ENCODE measurements around the gene MCCC2. TPM values are rescaled to one million over a fixed set of nuclear protein-coding genes. Genes with fewer than 3 reads are reported as not detected.
A peak's percentile ranks its signal among the peaks of the same experiment; 100 is the strongest.

MCCC2 gene
- total and polyA plus RNA-seq, 2 of the 13 experiments (the other 11 are each of a cell fraction or from before 2014, with no cell fraction given) = 44.8 to 83.6 TPM

DNA sequence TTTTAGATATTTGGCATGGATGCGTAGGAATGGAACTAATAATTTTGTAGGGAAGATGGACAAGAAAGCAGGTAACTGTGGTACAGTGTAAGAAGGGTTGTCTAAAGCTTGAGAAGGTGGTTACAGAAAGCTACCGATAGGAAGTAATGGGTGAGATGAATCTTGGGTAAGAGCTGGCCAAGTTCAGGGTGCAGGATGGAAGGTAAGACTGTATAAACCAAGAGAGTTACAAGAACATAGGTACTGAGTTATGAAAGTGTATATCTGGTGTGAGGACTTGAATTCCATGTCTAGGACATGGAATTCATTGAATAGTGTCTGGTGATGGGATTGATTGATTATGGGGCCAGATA is 1.4 kb downstream of the MCCC2 start:
- Histone ChIP-seq H3K4me3 (replicated peaks in 1 of 3; ENCODE audit: insufficient read depth in 1 of 3, low read depth in 2 of 3, low read length in 3 of 3) (peak overlapping the region; percentile 74 to 76 (median 76); a peak in 5 of 6 replicates), H3K36me3 (replicated peaks in 1 of 2; ENCODE audit: control insufficient read depth in 1 of 2, insufficient read depth in 2 of 2, low read length in 2 of 2) (peaks cover 4 to 5% of the 10 kb centered on the region in 2 experiments; a peak in 1 of 5 replicates), H3K4me1 (ENCODE audit: insufficient read depth, low read length) (peaks cover 40% of the 10 kb centered on the region), H4K20me1 (ENCODE audit: insufficient read depth, low read length) (no peaks in the 10 kb centered on the region; the same call in 1 of the 2 replicates), H2AFZ (ENCODE audit: low read length) (no peak overlapping the region), H3K79me2 (ENCODE audit: insufficient read depth, low read length) (peaks cover 47% of the 10 kb centered on the region), H3K4me2 (ENCODE audit: low read depth, low read length) (peak overlapping the region; percentile 90), H3K9ac (ENCODE audit: insufficient read depth, low read depth, low read length) (peak overlapping the region; percentile 93; the same call in 1 of the 2 replicates), H3K9me3 (ENCODE audit: low read length) (no peaks in the 10 kb centered on the region), H3K27me3 (ENCODE audit: control insufficient read depth in 1 of 2, insufficient read depth in 2 of 2, low read length in 2 of 2) (no peaks in the 10 kb centered on the region; a peak in 1 of 5 replicates), H3K27ac (ENCODE audit: extremely low read length, insufficient read depth, low read length) (no peak overlapping the region)
- ATAC-seq = no peak
- POLR2A ChIA-PET = interaction anchor here (2.8 to 3.0 kb wide), 2 partner anchors 12 to 106 kb away, joined by 18 to 24 read pairs; no protein-coding TSS in a partner anchor
- TF ChIP-seq, protein P1, sequence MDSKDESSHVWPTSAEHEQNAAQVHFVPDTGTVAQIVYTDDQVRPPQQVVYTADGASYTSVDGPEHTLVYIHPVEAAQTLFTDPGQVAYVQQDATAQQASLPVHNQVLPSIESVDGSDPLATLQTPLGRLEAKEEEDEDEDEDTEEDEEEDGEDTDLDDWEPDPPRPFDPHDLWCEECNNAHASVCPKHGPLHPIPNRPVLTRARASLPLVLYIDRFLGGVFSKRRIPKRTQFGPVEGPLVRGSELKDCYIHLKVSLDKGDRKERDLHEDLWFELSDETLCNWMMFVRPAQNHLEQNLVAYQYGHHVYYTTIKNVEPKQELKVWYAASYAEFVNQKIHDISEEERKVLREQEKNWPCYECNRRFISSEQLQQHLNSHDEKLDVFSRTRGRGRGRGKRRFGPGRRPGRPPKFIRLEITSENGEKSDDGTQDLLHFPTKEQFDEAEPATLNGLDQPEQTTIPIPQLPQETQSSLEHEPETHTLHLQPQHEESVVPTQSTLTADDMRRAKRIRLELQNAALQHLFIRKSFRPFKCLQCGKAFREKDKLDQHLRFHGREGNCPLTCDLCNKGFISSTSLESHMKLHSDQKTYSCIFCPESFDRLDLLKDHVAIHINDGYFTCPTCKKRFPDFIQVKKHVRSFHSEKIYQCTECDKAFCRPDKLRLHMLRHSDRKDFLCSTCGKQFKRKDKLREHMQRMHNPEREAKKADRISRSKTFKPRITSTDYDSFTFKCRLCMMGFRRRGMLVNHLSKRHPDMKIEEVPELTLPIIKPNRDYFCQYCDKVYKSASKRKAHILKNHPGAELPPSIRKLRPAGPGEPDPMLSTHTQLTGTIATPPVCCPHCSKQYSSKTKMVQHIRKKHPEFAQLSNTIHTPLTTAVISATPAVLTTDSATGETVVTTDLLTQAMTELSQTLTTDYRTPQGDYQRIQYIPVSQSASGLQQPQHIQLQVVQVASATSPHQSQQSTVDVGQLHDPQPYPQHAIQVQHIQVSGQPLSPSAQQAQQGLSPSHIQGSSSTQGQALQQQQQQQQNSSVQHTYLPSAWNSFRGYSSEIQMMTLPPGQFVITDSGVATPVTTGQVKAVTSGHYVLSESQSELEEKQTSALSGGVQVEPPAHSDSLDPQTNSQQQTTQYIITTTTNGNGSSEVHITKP (CRISPR knock-in tag; IDR thresholded peaks at IDR 0.05; ENCODE audit: low read depth) = no peak
- no peak for TF ChIP-seq AGO1 (IDR thresholded peaks at IDR 0.05; ENCODE audit: low read depth, low read length, poor library complexity, severe bottlenecking)
- TF ChIP-seq, protein P2, sequence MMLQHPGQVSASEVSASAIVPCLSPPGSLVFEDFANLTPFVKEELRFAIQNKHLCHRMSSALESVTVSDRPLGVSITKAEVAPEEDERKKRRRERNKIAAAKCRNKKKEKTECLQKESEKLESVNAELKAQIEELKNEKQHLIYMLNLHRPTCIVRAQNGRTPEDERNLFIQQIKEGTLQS (CRISPR knock-in tag; IDR thresholded peaks at IDR 0.05) = no peak
- TF ChIP-seq ZNF816 (CRISPR knock-in tag; IDR thresholded peaks at IDR 0.05; ENCODE audit: borderline replicate concordance) = no peak
- TF ChIP-seq HNRNPLL (IDR thresholded peaks at IDR 0.05; ENCODE audit: low read depth, low read length, poor library complexity, severe bottlenecking) = no peak
- TF ChIP-seq ZBTB8A (CRISPR knock-in tag; IDR thresholded peaks at IDR 0.05; ENCODE audit: borderline replicate concordance, low read depth) = no peak
- TF ChIP-seq U2AF2 (IDR thresholded peaks at IDR 0.05; ENCODE audit: low read depth, low read length) = no peak
- TF ChIP-seq ZNF737 (CRISPR knock-in tag; IDR thresholded peaks at IDR 0.05; ENCODE audit: borderline replicate concordance) = no peak
- no peak for TF ChIP-seq ZFYVE20 (CRISPR knock-in tag; IDR thresholded peaks at IDR 0.05; ENCODE audit: borderline replicate concordance, low read depth)
- TF ChIP-seq MYC (CRISPR knock-in tag; IDR thresholded peaks at IDR 0.05; ENCODE audit: borderline replicate concordance) = no peak
- 93% methylated on average over 2 of the region's 2 CpGs for WGBS (ENCODE audit: low lambda C conversion rate)
- no peak for FAIRE-seq
- in situ Hi-C loops (cut with HindIII; ENCODE audit: extremely low pct_ligation_motif_present, low pct_unique_long_range_greater_than_20kb) (no loop called here), intact Hi-C loops (cut with micrococcal nuclease; ENCODE audit: unreplicated experiment) (no loop called here)
- CTCF ChIA-PET (ENCODE audit: low intra/inter-chr PET ratio, low total read pairs) = no interaction called here
- no peak for DNase-seq (ENCODE audit: low spot score)
- no TSS peak for BruUV-seq (replicated peaks)

All from HepG2 (cell line).